Measurements from ENCODE around the gene CEP120.

Gene CEP120

GRCh38 chr5:123297198-123297831, 125.9 kb downstream of the CEP120 start:
- no peak for DNase-seq

Data from activated CD4-positive, alpha-beta T cell treated with anti-CD3 and anti-CD28 coated beads for 48 hours (primary cell).